ENCODE measurements around the gene NCOA7. TPM values are rescaled to one million over a fixed set of nuclear protein-coding genes. Genes with fewer than 3 reads are reported as not detected.

Gene NCOA7
- total and polyA plus RNA-seq, 9 donors: 10.9 to 54.1 (median 30.7) TPM

GRCh38 chr6:125743604-125744003 lies 47.2 kb upstream of the NCOA7 start:
- no peak overlapping the region for H3K4me3 ChIP-seq
- no peak for TF ChIP-seq POLR2A (IDR thresholded peaks at IDR 0.05)
- no peak for TF ChIP-seq EP300 (IDR thresholded peaks at IDR 0.05)
- no peak for TF ChIP-seq CTCF (IDR thresholded peaks at IDR 0.05)
- WGBS, 3 donors: 76 to 86% (median 82%) methylated on average over 2 of the region's 2 CpGs
- intact Hi-C loops (cut with DNase I): loop anchor here in 1 of 4 donors (10.0 kb wide), 1 partner anchor 589 kb away; the partner anchor contains the start of gene TPD52L1
- no peaks in the 10 kb centered on the region for H3K4me1 ChIP-seq (ENCODE audit: insufficient read depth)
- DNase-seq: no peak
- no peak overlapping the region for H3K27ac ChIP-seq
- H3K36me3 ChIP-seq: no peaks in the 10 kb centered on the region
- no peaks in the 10 kb centered on the region for H3K27me3 ChIP-seq
- no peaks in the 10 kb centered on the region for H3K9me3 ChIP-seq

DNA sequence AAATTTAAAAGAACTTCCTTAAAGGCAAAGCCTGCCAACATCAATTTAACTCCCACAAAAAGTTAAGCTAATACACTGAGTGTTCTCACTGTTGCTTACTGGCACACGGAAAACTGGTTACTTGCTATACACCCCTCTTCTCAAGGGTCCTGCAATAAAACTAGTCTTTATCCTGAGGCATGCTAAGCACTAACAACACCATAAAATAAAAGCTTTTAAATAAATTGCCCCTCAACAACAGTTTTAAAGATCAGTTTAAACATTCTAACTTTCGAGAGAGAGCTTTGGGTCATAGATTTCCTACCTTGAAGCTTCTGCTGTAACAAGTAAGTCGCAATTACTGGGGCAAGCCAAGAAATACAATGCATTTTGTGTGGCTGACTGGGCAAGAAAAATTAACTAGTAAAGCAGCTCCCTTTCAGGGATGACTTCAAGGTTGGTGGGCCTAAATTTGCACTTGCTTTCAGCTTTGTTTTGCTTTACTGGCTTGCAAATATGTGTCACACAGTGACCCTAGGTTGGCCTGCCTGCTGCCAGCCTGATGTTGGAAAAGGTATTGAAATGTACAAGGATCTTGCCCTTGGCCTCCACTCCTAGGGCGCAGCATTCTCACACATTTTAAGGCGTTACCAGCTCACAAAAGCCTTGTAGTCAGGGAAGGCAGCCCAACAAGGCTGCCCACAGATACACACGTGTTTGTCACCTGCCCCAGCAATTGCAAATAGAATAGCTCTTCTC lies 45.3 kb upstream of the NCOA7 start:
- H3K27ac ChIP-seq: peak overlapping the region in 1 of 2 donors; percentile 93
- no peak overlapping the region for H3K4me3 ChIP-seq
- H3K9me3 ChIP-seq: no peaks in the 10 kb centered on the region
- peaks cover 4% of the 10 kb centered on the region for H3K4me1 ChIP-seq (ENCODE audit: insufficient read depth)
- no peak for TF ChIP-seq CTCF (IDR thresholded peaks at IDR 0.05)
- no peak for TF ChIP-seq POLR2A (IDR thresholded peaks at IDR 0.05)
- no peak for TF ChIP-seq EP300 (IDR thresholded peaks at IDR 0.05)
- no peaks in the 10 kb centered on the region for H3K36me3 ChIP-seq
- WGBS, 3 donors: 65 to 83% (median 76%) methylated on average over 6 of the region's 6 CpGs
- no peak for DNase-seq
- intact Hi-C loops (cut with DNase I): loop anchor here in 1 of 4 donors (10.0 kb wide), 1 partner anchor 591 kb away; the partner anchor contains the start of gene TPD52L1
- no peaks in the 10 kb centered on the region for H3K27me3 ChIP-seq

- H3K4me3 ChIP-seq: peak overlapping the region; percentile 77
- H3K27me3 ChIP-seq: no peaks in the 10 kb centered on the region
- intact Hi-C loops (cut with DNase I): loop anchor here in 1 of 4 donors (10.0 kb wide), 1 partner anchor 591 kb away; the partner anchor contains the start of gene TPD52L1
Observed at GRCh38 chr6:125746019-125746414, 44.7 kb upstream of the NCOA7 start.

More at GRCh38 chr6:125746019-125746414, 44.7 kb upstream of the NCOA7 start:
- Histone ChIP-seq H3K9me3 (no peaks in the 10 kb centered on the region), H3K4me1 (ENCODE audit: insufficient read depth) (peaks cover 4% of the 10 kb centered on the region), H3K27ac (peak overlapping the region in 1 of 2 donors; percentile 93), H3K36me3 (no peaks in the 10 kb centered on the region)
- 30 to 46% (median 37%) methylated on average over 5 of the region's 5 CpGs for WGBS, 3 donors
- no peak for DNase-seq
- TF ChIP-seq CTCF (IDR thresholded peaks at IDR 0.05) (no peak), POLR2A (IDR thresholded peaks at IDR 0.05) (no peak), EP300 (IDR thresholded peaks at IDR 0.05) (no peak)
